ENCODE results near the gene GJA4. TPM values are rescaled to one million over a fixed set of nuclear protein-coding genes. Genes with fewer than 3 reads are reported as not detected.
"Not testable (repeated sequence)": the region's sequence is repeated elsewhere in the genome, so short reads cannot be mapped to it uniquely, and the experiment has no call there.

Gene GJA4
- total and polyA plus RNA-seq, 4 donors, result 6.4 to 28.9 (median 19.3) TPM

DNA sequence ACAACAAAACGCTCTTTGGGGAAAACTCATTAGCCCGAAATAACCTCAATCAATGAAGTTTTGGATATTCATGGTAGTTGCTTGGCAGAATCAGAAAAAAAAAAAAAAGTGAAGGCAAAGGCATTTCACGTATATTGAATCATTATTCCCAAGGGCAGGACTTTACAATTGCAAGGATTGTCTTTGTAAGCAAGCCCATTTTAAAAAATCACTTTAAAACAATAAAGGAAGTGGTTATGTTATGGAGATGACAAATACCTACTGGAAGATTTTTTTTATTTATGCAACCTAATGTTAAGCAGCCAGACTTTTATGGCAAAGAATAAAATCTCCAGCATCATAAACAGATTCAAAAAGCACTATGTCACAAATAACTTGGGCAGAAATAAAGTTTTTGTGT, 23.9 kb upstream of the GJA4 start:
- DNase-seq (no peak), ATAC-seq (ENCODE audit: insufficient read depth, low FRiP score) (no peak)
- TF ChIP-seq, protein P1, sequence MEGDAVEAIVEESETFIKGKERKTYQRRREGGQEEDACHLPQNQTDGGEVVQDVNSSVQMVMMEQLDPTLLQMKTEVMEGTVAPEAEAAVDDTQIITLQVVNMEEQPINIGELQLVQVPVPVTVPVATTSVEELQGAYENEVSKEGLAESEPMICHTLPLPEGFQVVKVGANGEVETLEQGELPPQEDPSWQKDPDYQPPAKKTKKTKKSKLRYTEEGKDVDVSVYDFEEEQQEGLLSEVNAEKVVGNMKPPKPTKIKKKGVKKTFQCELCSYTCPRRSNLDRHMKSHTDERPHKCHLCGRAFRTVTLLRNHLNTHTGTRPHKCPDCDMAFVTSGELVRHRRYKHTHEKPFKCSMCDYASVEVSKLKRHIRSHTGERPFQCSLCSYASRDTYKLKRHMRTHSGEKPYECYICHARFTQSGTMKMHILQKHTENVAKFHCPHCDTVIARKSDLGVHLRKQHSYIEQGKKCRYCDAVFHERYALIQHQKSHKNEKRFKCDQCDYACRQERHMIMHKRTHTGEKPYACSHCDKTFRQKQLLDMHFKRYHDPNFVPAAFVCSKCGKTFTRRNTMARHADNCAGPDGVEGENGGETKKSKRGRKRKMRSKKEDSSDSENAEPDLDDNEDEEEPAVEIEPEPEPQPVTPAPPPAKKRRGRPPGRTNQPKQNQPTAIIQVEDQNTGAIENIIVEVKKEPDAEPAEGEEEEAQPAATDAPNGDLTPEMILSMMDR (IDR thresholded peaks at IDR 0.05; ENCODE audit: control extremely low read depth, extremely low read depth), result no peak
- H3K36me3 ChIP-seq (ENCODE audit: control insufficient read depth in 4 of 4, insufficient read depth in 4 of 4, low read length in 4 of 4), result no peaks in the 10 kb centered on the region
- H3K27me3 ChIP-seq (ENCODE audit: control insufficient read depth in 3 of 3, insufficient read depth in 3 of 3, low read length in 2 of 3), result peaks cover 0 to 2% (median 0%) of the 10 kb centered on the region in 3 donors
- no peak overlapping the region for H3K27ac ChIP-seq (ENCODE audit: low read depth in 1 of 2, low read length in 1 of 2)
- H3K4me3 ChIP-seq, result no peak overlapping the region
- no peaks in the 10 kb centered on the region for H3K4me1 ChIP-seq (ENCODE audit: control insufficient read depth in 5 of 5, insufficient read depth in 5 of 5, low read length in 5 of 5)
- H3K9me3 ChIP-seq (ENCODE audit: control insufficient read depth in 4 of 4, insufficient read depth in 3 of 4, low read length in 3 of 4), result peaks cover 0 to 5% (median 0%) of the 10 kb centered on the region in 4 donors
- H3K9ac ChIP-seq (ENCODE audit: insufficient read depth in 1 of 2, low read length in 2 of 2), result no peak overlapping the region
- 81 to 88% methylated on average over 3 of the region's 3 CpGs for WGBS, 2 donors

DNA sequence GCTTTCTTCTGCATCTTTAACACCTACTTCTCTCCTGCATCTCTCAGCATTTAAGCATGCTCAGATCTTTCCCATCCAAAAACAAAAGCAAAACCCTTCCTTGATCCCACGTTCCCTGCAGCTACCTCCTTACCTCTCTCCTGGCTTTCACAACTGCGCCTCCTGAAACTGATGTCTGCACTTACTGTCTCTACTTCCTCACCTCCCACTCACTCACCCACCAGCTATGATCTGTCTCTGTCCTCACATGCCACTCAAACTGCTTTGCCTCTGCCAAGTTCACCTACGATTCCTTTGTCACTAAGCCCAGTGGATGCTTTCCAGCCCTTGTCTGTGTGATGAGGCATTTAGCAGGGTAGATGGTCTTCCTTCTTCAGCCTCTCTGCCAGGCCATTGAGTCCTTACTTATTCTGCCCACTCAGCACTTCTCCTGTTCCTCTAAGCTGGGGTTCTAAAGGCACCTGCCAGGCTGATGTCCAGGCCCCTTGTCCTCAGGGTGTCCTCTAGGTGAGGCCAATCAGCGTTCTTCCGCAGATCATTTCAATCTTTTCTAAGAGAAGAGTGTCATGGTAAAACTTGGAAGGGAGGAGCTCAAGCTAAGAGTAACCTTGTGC, 21.8 kb upstream of the GJA4 start:
- Histone ChIP-seq H3K9ac (ENCODE audit: insufficient read depth in 1 of 2, low read length in 2 of 2) (no peak overlapping the region), H3K27ac (ENCODE audit: low read depth in 1 of 2, low read length in 1 of 2) (no peak overlapping the region), H3K27me3 (ENCODE audit: control insufficient read depth in 3 of 3, insufficient read depth in 3 of 3, low read length in 2 of 3) (peaks cover 0 to 2% (median 0%) of the 10 kb centered on the region in 3 donors), H3K4me1 (ENCODE audit: control insufficient read depth in 5 of 5, insufficient read depth in 5 of 5, low read length in 5 of 5) (no peaks in the 10 kb centered on the region), H3K36me3 (ENCODE audit: control insufficient read depth in 4 of 4, insufficient read depth in 4 of 4, low read length in 4 of 4) (no peaks in the 10 kb centered on the region), H3K4me3 (no peak overlapping the region), H3K9me3 (ENCODE audit: control insufficient read depth in 4 of 4, insufficient read depth in 3 of 4, low read length in 3 of 4) (peaks cover 0 to 1% (median 0%) of the 10 kb centered on the region in 4 donors)
- ATAC-seq (ENCODE audit: insufficient read depth, low FRiP score), result no peak
- no peak for DNase-seq
- TF ChIP-seq, protein P1 (IDR thresholded peaks at IDR 0.05; ENCODE audit: control extremely low read depth, extremely low read depth), result no peak
- 86 to 94% methylated on average over 5 of the region's 5 CpGs for WGBS, 2 donors

DNA sequence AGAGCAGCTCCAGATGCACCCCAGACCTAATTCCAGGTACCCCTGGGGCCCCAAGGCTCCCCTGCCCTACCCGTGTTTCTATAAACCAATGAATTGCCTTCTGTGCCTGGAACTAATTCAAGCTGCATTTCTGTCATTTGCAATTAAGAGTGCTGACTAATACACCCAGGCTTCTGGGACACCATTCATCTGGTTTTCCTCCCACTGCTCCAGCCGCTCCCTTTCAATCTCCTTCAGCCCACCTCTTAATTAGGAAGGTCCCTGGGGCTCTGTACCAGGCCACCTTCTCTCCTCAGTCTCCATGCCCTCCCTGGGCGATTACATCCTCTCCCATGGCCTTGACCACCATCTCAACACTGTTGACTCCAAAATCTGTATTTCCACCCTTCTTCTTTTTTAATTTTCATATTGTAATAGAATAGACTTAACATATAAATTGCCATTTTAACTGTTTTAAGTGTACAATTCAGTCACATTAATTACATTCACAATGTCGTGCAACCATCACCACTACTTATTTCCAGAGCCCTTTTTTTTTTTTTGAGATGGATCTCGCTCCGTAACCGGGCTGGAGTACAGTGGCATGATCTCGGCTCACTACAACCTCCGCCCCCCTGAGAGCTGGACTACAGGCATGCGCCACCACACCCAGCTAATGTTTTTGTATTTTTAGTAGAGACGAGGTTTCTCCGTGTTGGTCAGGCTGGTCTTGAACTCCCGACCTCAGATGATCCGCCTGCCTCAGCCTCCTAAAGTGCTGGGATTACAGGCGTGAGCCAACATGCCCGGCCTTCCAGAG, 21.0 kb upstream of the GJA4 start:
- Histone ChIP-seq H3K4me3 (no peak overlapping the region), H3K9me3 (ENCODE audit: control insufficient read depth in 4 of 4, insufficient read depth in 3 of 4, low read length in 3 of 4) (peaks cover 0 to 1% (median 0%) of the 10 kb centered on the region in 4 donors), H3K4me1 (ENCODE audit: control insufficient read depth in 5 of 5, insufficient read depth in 5 of 5, low read length in 5 of 5) (no peaks in the 10 kb centered on the region), H3K36me3 (ENCODE audit: control insufficient read depth in 4 of 4, insufficient read depth in 4 of 4, low read length in 4 of 4) (no peaks in the 10 kb centered on the region), H3K27me3 (ENCODE audit: control insufficient read depth in 3 of 3, insufficient read depth in 3 of 3, low read length in 2 of 3) (peaks cover 0 to 2% (median 0%) of the 10 kb centered on the region in 3 donors), H3K27ac (ENCODE audit: low read depth in 1 of 2, low read length in 1 of 2) (no peak overlapping the region), H3K9ac (ENCODE audit: insufficient read depth in 1 of 2, low read length in 2 of 2) (no peak overlapping the region)
- ATAC-seq (ENCODE audit: insufficient read depth, low FRiP score) (no peak), DNase-seq (no peak)
- 89 to 93% methylated on average over 16 of the region's 16 CpGs for WGBS, 2 donors
- TF ChIP-seq, protein P1 (IDR thresholded peaks at IDR 0.05; ENCODE audit: control extremely low read depth, extremely low read depth), result no peak

DNA sequence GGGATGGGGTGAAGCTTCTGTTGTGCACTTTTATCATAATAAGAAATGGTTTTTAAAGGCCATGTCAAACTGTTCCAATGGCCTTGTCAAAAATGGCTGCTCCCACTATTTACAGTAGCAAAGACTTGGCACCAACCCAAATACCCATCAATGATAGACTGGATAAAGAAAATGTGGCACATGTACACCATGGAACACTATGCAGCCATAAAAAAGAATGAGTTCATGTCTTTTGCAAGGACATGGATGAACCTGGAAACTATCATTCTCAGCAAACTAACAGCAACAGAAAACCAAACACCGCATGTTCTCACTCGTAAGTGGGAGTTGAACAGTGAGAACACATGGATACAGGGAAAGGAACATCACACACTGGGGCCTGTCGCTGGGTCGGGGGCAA, 19.7 kb upstream of the GJA4 start:
- not testable (repeated sequence) for H3K27me3 ChIP-seq (ENCODE audit: control insufficient read depth in 3 of 3, insufficient read depth in 3 of 3, low read length in 2 of 3); H3K4me1 ChIP-seq (ENCODE audit: control insufficient read depth in 5 of 5, insufficient read depth in 5 of 5, low read length in 5 of 5); ATAC-seq (ENCODE audit: insufficient read depth, low FRiP score); H3K27ac ChIP-seq (ENCODE audit: low read depth in 1 of 2, low read length in 1 of 2); DNase-seq; H3K36me3 ChIP-seq (ENCODE audit: control insufficient read depth in 4 of 4, insufficient read depth in 4 of 4, low read length in 4 of 4); H3K9me3 ChIP-seq (ENCODE audit: control insufficient read depth in 4 of 4, insufficient read depth in 3 of 4, low read length in 3 of 4); H3K4me3 ChIP-seq; H3K9ac ChIP-seq (ENCODE audit: insufficient read depth in 1 of 2, low read length in 2 of 2)
- 86 to 87% methylated on average over 4 of the region's 4 CpGs for WGBS, 2 donors
